Suprapubic skin (tissue), 4 donors: ENCODE data around the gene CRBN. TPM values are rescaled to one million over a fixed set of nuclear protein-coding genes. Genes with fewer than 3 reads are reported as not detected.

ENCODE experiments used
- DNase-seq, 2 donors: peaks; one replicate each; pipeline ENCODE4 v3.0.0-alpha.2; 2019; ENCODE audit warnings: low spot score in 2 of 2
- H3K27ac ChIP-seq: fragments of 200-600 bp; sonication (generic); one replicate; pipeline ENCODE4 v1.5.1; 2019
- H3K27me3 ChIP-seq: fragments of 200-600 bp; sonication (generic); one replicate; pipeline ENCODE4 v1.5.1; 2019
- H3K36me3 ChIP-seq: fragments of 200-600 bp; sonication (generic); one replicate; pipeline ENCODE4 v1.5.1; 2019
- H3K4me1 ChIP-seq: fragments of 200-600 bp; sonication (generic); one replicate; pipeline ENCODE4 v1.5.1; 2019
- H3K4me3 ChIP-seq: fragments of 200-600 bp; sonication (generic); one replicate; pipeline ENCODE4 v1.5.1; 2019; ENCODE audit warnings: mild to moderate bottlenecking
- H3K9me3 ChIP-seq: fragments of 200-600 bp; sonication (generic); one replicate; pipeline ENCODE4 v1.5.1; 2019
- EP300 ChIP-seq: sonication (generic); formaldehyde crosslinking; IDR thresholded peaks from one replicate; pipeline ENCODE4 v1.6.1; 2017; ENCODE audit warnings: antibody characterized with exemption
- POLR2A ChIP-seq, 2 donors: fragments of 450-650 bp; IDR thresholded peaks; one replicate each; pipeline ENCODE4 v1.6.1; 2017; ENCODE audit warnings: antibody characterized with exemption in 2 of 2, mild to moderate bottlenecking in 2 of 2, moderate library complexity in 2 of 2
- POLR2AphosphoS5 ChIP-seq, 3 donors: sonication (generic); formaldehyde crosslinking; IDR thresholded peaks; one replicate each; pipeline ENCODE4 v1.6.1; 2017; ENCODE audit warnings: antibody characterized with exemption in 3 of 3
- WGBS: methylation state at CpG from one replicate; pipeline ENCODE4 v1.1.5; 2018; 5-methylcytosine and 5-hydroxymethylcytosine counted together
- total RNA-seq, 4 donors: library from RNA; depleted of rRNA; stranded (reverse); fragments of >200 nt; gene quantifications; one replicate each; pipeline ENCODE4 v1.1.0, GENCODE V29; 2016
- TF ChIP-seq, protein P1 (sequence below), 2 donors: fragments of 200-600 bp in 1 of 2; fragments of 450-650 bp in 1 of 2; sonication (generic) in 1 of 2; IDR thresholded peaks; one replicate each; pipeline ENCODE4 v1.5.1; 2016 to 2019; ENCODE audit warnings: antibody characterized with exemption in 2 of 2, mild to moderate bottlenecking in 1 of 2, moderate library complexity in 1 of 2

The CRBN gene
- total RNA-seq, 4 donors from 2014 or later = 38.9 to 140 (median 78.1) TPM

DNA sequence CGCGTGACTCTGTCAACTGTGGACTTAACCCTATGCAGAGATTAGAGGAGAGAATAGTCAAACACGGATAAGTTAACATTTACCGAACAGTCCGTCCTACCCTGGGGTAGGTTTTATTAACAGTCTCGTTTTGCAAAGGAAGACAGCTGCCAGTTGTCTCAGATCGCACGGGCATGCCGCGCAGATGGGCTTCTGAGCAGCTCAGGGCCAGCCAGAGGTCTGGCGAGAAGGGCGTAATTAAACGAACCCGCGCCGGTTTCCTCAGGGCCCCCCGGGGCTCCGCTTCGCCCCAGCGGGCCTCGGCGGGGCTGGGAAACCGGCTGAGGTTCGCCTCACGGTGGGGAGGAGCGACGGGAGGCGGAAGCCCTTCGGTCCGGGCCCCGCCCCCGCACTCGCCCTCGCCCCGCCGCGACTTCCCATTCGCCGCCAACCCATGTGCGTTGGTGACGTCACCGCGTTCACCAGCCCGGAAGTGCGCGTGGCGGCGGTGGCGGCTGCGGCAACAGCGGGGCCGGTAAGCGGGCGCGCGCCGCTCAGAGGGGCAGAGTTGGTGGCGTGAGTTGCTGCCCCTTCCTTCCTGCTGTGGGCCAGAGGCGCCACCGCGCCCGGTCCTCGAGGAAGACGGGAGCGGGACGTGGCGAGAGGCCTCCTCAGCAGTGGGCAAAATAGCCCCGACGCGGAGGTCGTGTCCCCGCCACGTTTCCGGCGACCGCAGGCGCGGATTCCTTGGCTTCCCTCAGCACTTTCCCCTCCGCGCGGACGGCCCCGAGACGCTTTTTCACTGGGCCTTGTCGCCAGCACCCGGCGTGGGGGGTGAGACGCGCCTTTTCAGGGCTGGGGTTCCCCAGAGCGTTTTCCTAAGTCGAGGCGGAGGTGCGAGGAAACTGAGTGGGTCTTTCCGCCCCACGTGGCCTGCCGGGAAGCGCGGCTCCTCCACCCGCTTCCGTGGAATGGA lies 52.7 kb downstream of the CRBN start, which contains the start of gene TRNT1:
TSS of gene TRNT1 (plus strand) at position 464 of the 955 bp plus-strand sequence. CDS start 2,101 bp downstream, outside the sequence.
- WGBS = under 1% methylated on average over 68 of the region's 100 CpGs
- H3K36me3 ChIP-seq = peaks cover 23% of the 10 kb centered on the region
- H3K27ac ChIP-seq = peak within 1 kb of the TSS; percentile 95
- TF ChIP-seq, protein P1, sequence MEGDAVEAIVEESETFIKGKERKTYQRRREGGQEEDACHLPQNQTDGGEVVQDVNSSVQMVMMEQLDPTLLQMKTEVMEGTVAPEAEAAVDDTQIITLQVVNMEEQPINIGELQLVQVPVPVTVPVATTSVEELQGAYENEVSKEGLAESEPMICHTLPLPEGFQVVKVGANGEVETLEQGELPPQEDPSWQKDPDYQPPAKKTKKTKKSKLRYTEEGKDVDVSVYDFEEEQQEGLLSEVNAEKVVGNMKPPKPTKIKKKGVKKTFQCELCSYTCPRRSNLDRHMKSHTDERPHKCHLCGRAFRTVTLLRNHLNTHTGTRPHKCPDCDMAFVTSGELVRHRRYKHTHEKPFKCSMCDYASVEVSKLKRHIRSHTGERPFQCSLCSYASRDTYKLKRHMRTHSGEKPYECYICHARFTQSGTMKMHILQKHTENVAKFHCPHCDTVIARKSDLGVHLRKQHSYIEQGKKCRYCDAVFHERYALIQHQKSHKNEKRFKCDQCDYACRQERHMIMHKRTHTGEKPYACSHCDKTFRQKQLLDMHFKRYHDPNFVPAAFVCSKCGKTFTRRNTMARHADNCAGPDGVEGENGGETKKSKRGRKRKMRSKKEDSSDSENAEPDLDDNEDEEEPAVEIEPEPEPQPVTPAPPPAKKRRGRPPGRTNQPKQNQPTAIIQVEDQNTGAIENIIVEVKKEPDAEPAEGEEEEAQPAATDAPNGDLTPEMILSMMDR (IDR thresholded peaks at IDR 0.05) = no peak
- TF ChIP-seq POLR2A (IDR thresholded peaks at IDR 0.05) = peak; percentile 58 to 92
- no peak for TF ChIP-seq EP300
- TF ChIP-seq POLR2AphosphoS5 (IDR thresholded peaks at IDR 0.05) = peak; percentile 68 to 96 (median 81)
- H3K9me3 ChIP-seq = no peaks in the 10 kb centered on the region
- H3K4me1 ChIP-seq = peaks cover 17% of the 10 kb centered on the region
- peak within 1 kb of the TSS; percentile 97 for H3K4me3 ChIP-seq
- DNase-seq = peak; percentile 96
- H3K27me3 ChIP-seq = no peaks in the 10 kb centered on the region

DNA sequence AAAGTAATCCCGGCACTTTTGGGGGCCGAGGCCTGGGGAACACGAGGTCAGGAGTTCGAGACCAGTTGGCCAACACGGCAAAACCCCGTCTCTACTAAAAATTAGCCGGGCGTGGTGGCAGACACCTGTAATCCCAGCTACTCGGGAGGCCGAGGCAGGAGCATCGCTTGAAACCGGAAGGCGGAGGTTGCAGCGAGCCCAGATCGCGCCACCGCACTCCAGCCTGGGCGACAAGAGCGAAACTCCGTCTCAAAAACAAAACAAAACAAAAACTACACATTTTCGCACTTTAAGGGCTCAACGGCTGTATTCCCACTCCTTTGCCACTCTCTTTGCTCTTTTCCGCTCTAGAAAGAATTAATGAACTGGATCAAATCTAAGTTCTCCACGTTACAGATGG lies 53.5 kb downstream of the CRBN start:
- Histone ChIP-seq H3K4me1 (peaks cover 17% of the 10 kb centered on the region), H3K4me3 (peak overlapping the region; percentile 97), H3K27me3 (no peaks in the 10 kb centered on the region), H3K9me3 (no peaks in the 10 kb centered on the region), H3K36me3 (peaks cover 20% of the 10 kb centered on the region), H3K27ac (peak overlapping the region; percentile 95)
- 87% methylated on average over 24 of the region's 24 CpGs for WGBS
- TF ChIP-seq POLR2AphosphoS5 (IDR thresholded peaks at IDR 0.05) (no peak), POLR2A (IDR thresholded peaks at IDR 0.05) (no peak), EP300 (no peak)
- TF ChIP-seq, protein P1 (IDR thresholded peaks at IDR 0.05) = no peak
- no peak for DNase-seq

DNA sequence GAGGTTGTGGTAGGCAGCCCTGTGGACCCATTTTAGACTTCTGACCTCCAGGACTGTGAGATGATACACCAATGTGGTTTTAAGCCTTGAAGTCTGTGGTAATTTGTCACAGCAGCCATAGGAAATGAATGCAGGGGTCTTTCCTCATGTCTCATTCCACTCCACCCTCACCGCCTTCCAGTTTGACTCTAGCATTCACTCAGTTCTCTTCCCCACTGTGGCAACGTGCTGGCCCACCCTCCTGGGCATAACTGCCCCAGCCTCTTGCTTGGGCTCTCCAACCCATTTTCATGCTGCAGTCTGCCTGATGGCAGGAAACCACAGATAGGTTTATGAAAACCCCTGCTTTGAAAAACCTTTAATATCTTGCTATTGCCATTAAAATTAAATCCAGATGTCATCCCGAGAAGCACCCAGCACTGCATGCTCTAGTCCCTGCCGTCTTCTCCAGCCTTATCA lies 60.1 kb downstream of the CRBN start:
- Histone ChIP-seq H3K4me1 (no peaks in the 10 kb centered on the region), H3K27ac (no peak overlapping the region), H3K36me3 (no peaks in the 10 kb centered on the region), H3K9me3 (no peaks in the 10 kb centered on the region), H3K4me3 (no peak overlapping the region), H3K27me3 (no peaks in the 10 kb centered on the region)
- TF ChIP-seq EP300 (no peak), POLR2A (IDR thresholded peaks at IDR 0.05) (no peak), POLR2AphosphoS5 (IDR thresholded peaks at IDR 0.05) (no peak)
- TF ChIP-seq, protein P1 (IDR thresholded peaks at IDR 0.05) = no peak
- WGBS = 52% methylated on average over 4 of the region's 4 CpGs
- DNase-seq = no peak

DNA sequence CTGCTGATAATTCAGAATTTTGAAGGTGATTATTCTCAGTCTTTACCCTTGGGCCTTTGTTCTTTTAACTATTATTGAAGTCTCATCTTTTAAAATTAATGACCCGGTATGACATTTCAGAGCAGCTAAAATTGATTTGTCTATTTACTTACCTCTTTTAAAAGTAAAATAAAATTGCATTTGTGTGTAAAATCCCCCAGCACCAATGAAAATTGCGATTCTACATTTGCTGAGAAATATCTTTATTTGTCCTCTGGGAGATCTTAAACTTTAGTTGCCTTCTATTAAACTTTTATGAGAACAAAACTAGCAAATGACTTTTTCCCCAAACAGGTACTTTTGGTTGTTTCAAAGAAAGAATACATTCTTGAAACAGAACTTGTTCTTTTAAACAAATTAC lies 61.8 kb downstream of the CRBN start:
- H3K27me3 ChIP-seq = no peaks in the 10 kb centered on the region
- H3K36me3 ChIP-seq = no peaks in the 10 kb centered on the region
- no peaks in the 10 kb centered on the region for H3K4me1 ChIP-seq
- DNase-seq = no peak
- H3K9me3 ChIP-seq = no peaks in the 10 kb centered on the region
- no peak overlapping the region for H3K27ac ChIP-seq
- TF ChIP-seq POLR2A (IDR thresholded peaks at IDR 0.05) = no peak
- H3K4me3 ChIP-seq = no peak overlapping the region
- WGBS = 71% methylated on average over 2 of the region's 2 CpGs

DNA sequence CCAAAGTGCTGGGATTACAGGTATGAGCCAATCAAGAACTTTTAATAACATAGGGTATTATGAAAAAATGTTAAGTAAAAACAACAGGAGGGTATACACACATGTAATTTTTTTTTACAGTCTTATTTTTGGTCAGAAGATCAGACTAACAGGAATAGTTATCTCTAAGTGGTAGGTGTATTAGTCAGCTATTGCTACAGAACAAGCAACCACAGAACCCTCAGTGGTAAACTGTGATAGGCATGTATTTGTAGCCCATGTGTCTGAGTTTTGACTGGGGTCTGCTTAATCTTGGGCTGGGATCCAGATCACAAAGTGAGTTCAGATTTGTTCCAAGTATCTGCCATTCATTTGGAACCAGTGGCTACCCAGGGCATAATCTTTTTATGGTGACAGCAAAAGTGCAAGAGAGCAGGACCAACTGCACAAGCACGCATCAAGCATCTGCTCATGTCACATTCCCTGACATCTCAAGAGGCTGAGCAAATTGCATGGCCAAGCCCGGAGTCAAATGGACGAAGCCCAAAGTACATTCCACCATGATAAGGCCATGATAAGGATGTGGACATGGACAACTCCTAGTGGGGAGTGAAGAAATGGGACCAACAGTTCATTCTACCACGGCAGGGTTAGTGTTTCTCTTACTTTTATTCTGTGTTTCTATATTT lies 66.3 kb downstream of the CRBN start:
- WGBS = 83% methylated on average over 4 of the region's 4 CpGs
- Histone ChIP-seq H3K4me1 (no peaks in the 10 kb centered on the region), H3K27ac (no peak overlapping the region), H3K4me3 (no peak overlapping the region), H3K27me3 (no peaks in the 10 kb centered on the region), H3K36me3 (no peaks in the 10 kb centered on the region), H3K9me3 (no peaks in the 10 kb centered on the region)
- no peak for DNase-seq
- no peak for TF ChIP-seq EP300
- TF ChIP-seq POLR2AphosphoS5 (IDR thresholded peaks at IDR 0.05) = no peak
- TF ChIP-seq, protein P1 (IDR thresholded peaks at IDR 0.05) = no peak
- TF ChIP-seq POLR2A (IDR thresholded peaks at IDR 0.05) = no peak
